Nephron progenitor cell (in vitro differentiated cells): ENCODE results near the gene CPEB2.

Source experiments
- DNase-seq: peaks from one replicate; pipeline ENCODE4 v3.0.0; 2021
- H3K27ac Mint-ChIP-seq: 2 replicates; pipeline ENCODE4 v1.8.0; 2021; ENCODE audit warnings: mild to moderate bottlenecking, moderate library complexity, mixed read lengths
- H3K27me3 Mint-ChIP-seq: 2 replicates; pipeline ENCODE4 v1.8.0; 2021; ENCODE audit warnings: mild to moderate bottlenecking, low read depth, mixed read lengths; ENCODE audit not compliant: poor library complexity
- H3K36me3 Mint-ChIP-seq: 2 replicates; pipeline ENCODE4 v1.8.0; 2021; ENCODE audit warnings: low read depth, mixed read lengths
- H3K4me1 Mint-ChIP-seq: 2 replicates; pipeline ENCODE4 v1.8.0; 2021; ENCODE audit warnings: mixed read lengths
- H3K4me3 Mint-ChIP-seq: 2 replicates; pipeline ENCODE4 v1.8.0; 2021; ENCODE audit warnings: mild to moderate bottlenecking, moderate library complexity, mixed read lengths
- H3K9me3 Mint-ChIP-seq: 2 replicates; pipeline ENCODE4 v1.8.0; 2021; ENCODE audit warnings: mild to moderate bottlenecking, moderate library complexity, mixed read lengths
- CTCF ChIP-seq: fragments of 200-600 bp; sonication (generic); IDR thresholded peaks from 2 replicates; pipeline ENCODE4 v1.5.0; 2021; ENCODE audit warnings: antibody characterized with exemption

CPEB2 gene

GRCh38 chr4:15001248-15001868 is 923 bp upstream of the CPEB2 start:
- H3K27me3 Mint-ChIP-seq = peaks cover 29% of the 10 kb centered on the region
- H3K9me3 Mint-ChIP-seq = peaks cover 5% of the 10 kb centered on the region
- H3K4me3 Mint-ChIP-seq = peak overlapping the region; percentile 85
- H3K4me1 Mint-ChIP-seq = peaks cover 10% of the 10 kb centered on the region
- TF ChIP-seq CTCF = no peak
- H3K36me3 Mint-ChIP-seq = no peaks in the 10 kb centered on the region
- H3K27ac Mint-ChIP-seq = no peak overlapping the region
- peak; percentile 46 for DNase-seq

- DNase-seq = peak; percentile 70
- Mint-ChIP-seq H3K4me3 (peak overlapping the region; percentile 85), H3K9me3 (no peaks in the 10 kb centered on the region), H3K36me3 (no peaks in the 10 kb centered on the region), H3K4me1 (peaks cover 10% of the 10 kb centered on the region), H3K27me3 (peaks cover 37% of the 10 kb centered on the region), H3K27ac (no peak overlapping the region)
- TF ChIP-seq CTCF = no peak
Measured at GRCh38 chr4:15002659-15003400, 549 bp downstream of the CPEB2 start.

- peak overlapping the region; percentile 85 for H3K4me3 Mint-ChIP-seq
- no peak overlapping the region for H3K27ac Mint-ChIP-seq
- TF ChIP-seq CTCF = no peak
Measured at GRCh38 chr4:15003401-15003890, 1.2 kb downstream of the CPEB2 start.

GRCh38 chr4:15003891-15004738 is 1.8 kb downstream of the CPEB2 start:
- H3K36me3 Mint-ChIP-seq = no peaks in the 10 kb centered on the region
- H3K27me3 Mint-ChIP-seq = peaks cover 36% of the 10 kb centered on the region
- H3K27ac Mint-ChIP-seq = no peak overlapping the region
- peak; percentile 63 for DNase-seq
- H3K4me1 Mint-ChIP-seq = peaks cover 10% of the 10 kb centered on the region
- H3K4me3 Mint-ChIP-seq = peak overlapping the region; percentile 86
- H3K9me3 Mint-ChIP-seq = no peaks in the 10 kb centered on the region
- TF ChIP-seq CTCF = no peak

More at GRCh38 chr4:15003401-15003890, 1.2 kb downstream of the CPEB2 start:
- peaks cover 37% of the 10 kb centered on the region for H3K27me3 Mint-ChIP-seq
- peaks cover 10% of the 10 kb centered on the region for H3K4me1 Mint-ChIP-seq
- H3K9me3 Mint-ChIP-seq = no peaks in the 10 kb centered on the region
- DNase-seq = peak; percentile 67
- no peaks in the 10 kb centered on the region for H3K36me3 Mint-ChIP-seq

- Mint-ChIP-seq H3K9me3 (no peaks in the 10 kb centered on the region), H3K4me3 (peak overlapping the region; percentile 86), H3K27me3 (peaks cover 32% of the 10 kb centered on the region), H3K4me1 (peaks cover 10% of the 10 kb centered on the region), H3K27ac (no peak overlapping the region), H3K36me3 (no peaks in the 10 kb centered on the region)
- no peak for TF ChIP-seq CTCF
- DNase-seq = peak; percentile 46
Measured at GRCh38 chr4:15004739-15005301, 2.5 kb downstream of the CPEB2 start.
